Lung (tissue), 12 donors: Measurements from ENCODE around the gene BBS9. TPM values are rescaled to one million over a fixed set of nuclear protein-coding genes. Genes with fewer than 3 reads are reported as not detected.

Experiments
- ATAC-seq: fragments of 200-7000 bp; cut with Tn5 transposase; one replicate; pipeline ENCODE4 v1.9.1; 2020; ENCODE audit warnings: moderate number of reproducible peaks; ENCODE audit not compliant: insufficient read depth, low FRiP score
- DNase-seq, 3 donors: peaks; one replicate each; pipeline ENCODE4 v3.0.0-alpha.2; 2013 to 2017
- H3K27ac ChIP-seq, 2 donors: one replicate each; pipeline ENCODE4 v1.5.1; 2013; ENCODE audit warnings: mild to moderate bottlenecking in 2 of 2, moderate library complexity in 2 of 2, control low read depth in 1 of 2, inconsistent platforms in 1 of 2, low read depth in 1 of 2, low read length in 1 of 2
- H3K27me3 ChIP-seq, 3 donors: one replicate each; pipeline ENCODE4 v1.5.1; 2013; ENCODE audit warnings: low read length in 2 of 3; ENCODE audit not compliant: control insufficient read depth in 3 of 3, insufficient read depth in 3 of 3
- H3K36me3 ChIP-seq, 4 donors: one replicate each; pipeline ENCODE4 v1.5.1; 2013; ENCODE audit warnings: low read length in 4 of 4, mild to moderate bottlenecking in 1 of 4, moderate library complexity in 1 of 4; ENCODE audit not compliant: control insufficient read depth in 4 of 4, insufficient read depth in 4 of 4
- H3K4me1 ChIP-seq, 5 donors: one replicate each; pipeline ENCODE4 v1.5.1; 2013; ENCODE audit warnings: low read length in 5 of 5, mild to moderate bottlenecking in 2 of 5, moderate library complexity in 1 of 5; ENCODE audit not compliant: control insufficient read depth in 5 of 5, insufficient read depth in 5 of 5
- H3K4me3 ChIP-seq: one replicate; pipeline ENCODE4 v1.5.1; 2013; ENCODE audit warnings: mild to moderate bottlenecking, control low read depth, moderate library complexity
- H3K9ac ChIP-seq, 2 donors: one replicate each; pipeline ENCODE4 v1.5.1; 2013; ENCODE audit warnings: low read length in 2 of 2, control low read depth in 1 of 2; ENCODE audit not compliant: insufficient read depth in 1 of 2
- H3K9me3 ChIP-seq, 4 donors: one replicate each; pipeline ENCODE4 v1.5.1; 2013; ENCODE audit warnings: low read length in 3 of 4, mild to moderate bottlenecking in 1 of 4, moderate library complexity in 1 of 4; ENCODE audit not compliant: control insufficient read depth in 4 of 4, insufficient read depth in 3 of 4
- CTCF ChIP-seq: IDR thresholded peaks from 2 replicates; pipeline ENCODE4 v1.5.1; 2012; ENCODE audit warnings: mild to moderate bottlenecking; ENCODE audit errors: control extremely low read depth, extremely low read depth
- WGBS, 2 donors: extraction: QIAGEN DNeasy Blood & Tissue Kit; methylation state at CpG; one replicate each; pipeline ENCODE4 v1.1.7; 2013; 5-methylcytosine and 5-hydroxymethylcytosine counted together
- polyA plus RNA-seq, 2 donors: library from polyadenylated mRNA; stranded (reverse); fragments of 200-250 nt; gene quantifications; one replicate each; pipeline ENCODE4 v1.2.1, GENCODE V29; 2013
- total RNA-seq, 2 donors: library from RNA; depleted of rRNA in 1 of 2; stranded (reverse); fragments of >200 nt in 1 of 2; gene quantifications; one replicate each; pipeline ENCODE4 v1.2.1, GENCODE V29; 2014 to 2021
- donor health status: control.
- donor health status: control.
- donor health status: Bipolar disorder and iron deficiency.
- donor health status: healthy.
- donor health status: DM: yes; HTN: yes; CAD: no.

BBS9 gene
- total and polyA plus RNA-seq, 4 donors: 3.5 to 65.0 (median 15.2) TPM

DNA sequence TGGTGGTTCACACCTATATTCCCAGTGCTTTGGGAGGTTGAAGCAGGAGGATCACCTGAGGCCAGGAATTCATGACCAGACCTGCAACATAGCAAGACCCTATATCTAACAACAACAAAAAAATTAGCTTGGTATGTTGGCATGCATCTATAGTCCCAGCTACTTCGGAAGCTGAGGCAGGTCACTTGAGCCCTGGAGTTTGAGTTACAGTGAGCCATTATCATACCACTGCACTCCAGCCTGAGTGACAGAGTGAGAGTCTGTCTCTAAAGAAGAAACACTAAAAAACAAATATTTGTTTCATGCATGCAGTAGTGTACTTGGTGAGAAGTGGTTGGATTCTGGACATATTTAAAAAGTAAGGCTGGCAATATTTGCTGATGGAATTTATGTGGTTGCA is 198.1 kb downstream of the BBS9 start:
- Histone ChIP-seq H3K9ac (no peak overlapping the region), H3K4me1 (peaks cover 0 to 1% (median 0%) of the 10 kb centered on the region in 5 donors), H3K36me3 (no peaks in the 10 kb centered on the region), H3K27me3 (no peaks in the 10 kb centered on the region), H3K9me3 (no peaks in the 10 kb centered on the region), H3K27ac (no peak overlapping the region), H3K4me3 (no peak overlapping the region)
- ATAC-seq (no peak), DNase-seq (no peak)
- no peak for TF ChIP-seq CTCF
- 77 to 93% methylated on average over 1 of the region's 1 CpG for WGBS, 2 donors

DNA sequence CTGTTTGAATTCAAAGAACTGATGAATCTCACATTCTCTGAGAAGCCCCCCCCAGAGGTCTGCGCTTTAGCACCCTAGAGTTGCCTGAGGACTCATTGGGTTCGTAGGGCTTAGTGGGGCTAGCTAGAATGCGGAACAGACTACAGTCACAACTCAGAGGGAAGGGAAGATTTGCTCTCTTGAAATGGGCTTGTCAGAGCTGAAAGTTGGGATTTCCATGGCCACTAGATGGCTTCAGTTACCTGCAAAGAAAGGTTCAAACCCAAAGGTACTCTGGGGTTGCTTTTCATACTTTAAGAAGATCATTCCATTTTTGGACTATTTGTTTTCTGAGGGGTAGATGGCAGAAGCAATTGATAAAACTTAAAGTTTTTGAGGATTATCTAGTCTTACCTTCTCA is 205.0 kb downstream of the BBS9 start:
- no peaks in the 10 kb centered on the region for H3K9me3 ChIP-seq
- H3K4me1 ChIP-seq: no peaks in the 10 kb centered on the region
- H3K27me3 ChIP-seq: no peaks in the 10 kb centered on the region
- H3K4me3 ChIP-seq: no peak overlapping the region
- DNase-seq (peak in 1 of 3 donors; percentile 10), ATAC-seq (no peak)
- peaks cover 0 to 1% (median 0%) of the 10 kb centered on the region in 4 donors for H3K36me3 ChIP-seq
- no peak overlapping the region for H3K27ac ChIP-seq
- WGBS, 2 donors: 89 to 93% methylated on average over 3 of the region's 3 CpGs
- no peak for TF ChIP-seq CTCF
- H3K9ac ChIP-seq: no peak overlapping the region

- Histone ChIP-seq H3K4me3 (no peak overlapping the region), H3K27me3 (no peaks in the 10 kb centered on the region), H3K9ac (no peak overlapping the region), H3K36me3 (peaks cover 0 to 5% (median 2%) of the 10 kb centered on the region in 4 donors), H3K4me1 (no peaks in the 10 kb centered on the region), H3K9me3 (no peaks in the 10 kb centered on the region), H3K27ac (no peak overlapping the region)
- no peak for ATAC-seq
- no peak for TF ChIP-seq CTCF
- WGBS, 2 donors: 97 to 98% methylated on average over 2 of the region's 2 CpGs
- no peak for DNase-seq
Observed at GRCh38 chr7:33336820-33337219, 207.5 kb downstream of the BBS9 start.

GRCh38 chr7:33339074-33339790 is 209.9 kb downstream of the BBS9 start:
- Histone ChIP-seq H3K27ac (no peak overlapping the region), H3K9ac (no peak overlapping the region), H3K4me1 (no peaks in the 10 kb centered on the region), H3K36me3 (peaks cover 0 to 5% (median 2%) of the 10 kb centered on the region in 4 donors), H3K9me3 (no peaks in the 10 kb centered on the region), H3K4me3 (no peak overlapping the region), H3K27me3 (no peaks in the 10 kb centered on the region)
- TF ChIP-seq CTCF: no peak
- 70 to 90% methylated on average over 3 of the region's 3 CpGs for WGBS, 2 donors
- no peak for DNase-seq
- no peak for ATAC-seq
